Activated T-cell treated with anti-CD3 and anti-CD28 coated beads, Interleukin-2, amount 50 U/mL, for 24 hours (primary cell): ENCODE measurements around the gene IL11RA.
A peak's percentile ranks its signal among the peaks of the same experiment; 100 is the strongest.

Source experiments
- DNase-seq: peaks from one replicate; pipeline ENCODE4 v3.0.0-alpha.2; 2020
- H3K27ac Mint-ChIP-seq: 2 replicates; pipeline ENCODE4 v1.8.0; 2020; ENCODE audit warnings: mild to moderate bottlenecking, mixed read lengths
- H3K27me3 Mint-ChIP-seq: 2 replicates; pipeline ENCODE4 v1.8.0; 2020; ENCODE audit warnings: mixed read lengths
- H3K36me3 Mint-ChIP-seq: 2 replicates; pipeline ENCODE4 v1.8.0; 2020; ENCODE audit warnings: low read depth, mixed read lengths
- H3K4me1 Mint-ChIP-seq: 2 replicates; pipeline ENCODE4 v1.8.0; 2020; ENCODE audit warnings: low read depth, mixed read lengths
- H3K4me3 Mint-ChIP-seq: 2 replicates; pipeline ENCODE4 v1.8.0; 2020; ENCODE audit warnings: mild to moderate bottlenecking, moderate library complexity, mixed read lengths
- H3K9me3 Mint-ChIP-seq: 2 replicates; pipeline ENCODE4 v1.8.0; 2020; ENCODE audit warnings: mixed read lengths

The IL11RA gene

GRCh38 chr9:34651876-34652601 is at the start of gene IL11RA:
Gene IL11RA, plus strand, starts transcription at chr9:34652185. Its CDS starts 3,033 bp downstream, at chr9:34655218.
- Mint-ChIP-seq H3K36me3 (peaks cover 48% of the 10 kb centered on the region), H3K4me1 (peaks cover 37% of the 10 kb centered on the region), H3K4me3 (no peak within 1 kb of the TSS), H3K27ac (peak within 1 kb of the TSS; percentile 58), H3K9me3 (no peaks in the 10 kb centered on the region), H3K27me3 (no peaks in the 10 kb centered on the region)
- peak; percentile 62 for DNase-seq

- H3K27me3 Mint-ChIP-seq, result peaks cover 3% of the 10 kb centered on the region
- DNase-seq, result peak; percentile 87
- H3K27ac Mint-ChIP-seq, result no peak overlapping the region
- no peaks in the 10 kb centered on the region for H3K36me3 Mint-ChIP-seq
- H3K9me3 Mint-ChIP-seq, result no peaks in the 10 kb centered on the region
- H3K4me3 Mint-ChIP-seq, result no peak overlapping the region
- no peaks in the 10 kb centered on the region for H3K4me1 Mint-ChIP-seq
Observed at GRCh38 chr9:34603610-34604231, 48.3 kb upstream of the IL11RA start.

DNA sequence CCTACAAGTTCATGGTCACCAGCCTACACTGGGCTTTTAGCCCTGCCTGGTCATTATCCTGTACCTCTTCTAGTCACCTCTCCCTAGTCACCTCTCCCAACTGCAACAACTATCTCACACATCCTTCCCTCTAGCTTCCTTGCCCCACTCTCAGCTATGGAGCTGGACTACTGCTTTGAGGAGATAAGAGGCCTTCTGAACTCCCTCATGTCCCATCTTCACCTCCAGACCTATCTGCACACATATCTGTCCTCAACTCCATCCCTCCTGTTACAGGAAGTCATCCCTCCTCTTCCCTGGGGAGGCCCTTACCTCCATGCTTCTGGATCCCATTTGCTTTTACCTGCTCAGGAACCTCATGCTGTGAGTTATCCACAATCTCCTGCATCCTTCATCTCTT is 45.8 kb upstream of the IL11RA start:
- no peak overlapping the region for H3K4me3 Mint-ChIP-seq
- H3K9me3 Mint-ChIP-seq, result no peaks in the 10 kb centered on the region
- H3K27me3 Mint-ChIP-seq, result peaks cover 3% of the 10 kb centered on the region
- peaks cover 10% of the 10 kb centered on the region for H3K4me1 Mint-ChIP-seq
- H3K27ac Mint-ChIP-seq, result no peak overlapping the region
- no peak for DNase-seq
- peaks cover 12% of the 10 kb centered on the region for H3K36me3 Mint-ChIP-seq

- Mint-ChIP-seq H3K4me1 (peaks cover 11% of the 10 kb centered on the region), H3K9me3 (no peaks in the 10 kb centered on the region)
Observed at GRCh38 chr9:34606905-34607304, 45.1 kb upstream of the IL11RA start.

DNA sequence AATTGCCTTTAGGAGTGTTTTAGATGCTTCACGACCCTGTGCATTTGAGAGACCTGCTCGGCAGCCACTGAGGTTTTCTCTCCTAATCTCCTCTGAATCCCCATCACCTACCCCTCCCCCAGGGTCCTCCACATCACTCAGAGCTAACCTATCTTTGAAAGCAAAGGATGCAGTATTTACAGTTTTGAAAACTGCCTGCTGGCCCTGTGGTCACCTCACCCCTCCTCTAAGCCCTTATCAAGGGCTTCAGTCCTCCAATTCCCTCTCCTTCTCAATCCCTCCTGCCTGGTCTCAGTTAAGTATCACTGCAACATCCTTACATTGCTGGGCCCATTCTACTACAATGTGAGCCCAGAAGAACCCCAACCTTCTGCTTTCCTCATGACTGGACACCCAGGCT is 44.7 kb upstream of the IL11RA start:
- H3K36me3 Mint-ChIP-seq, result peaks cover 19% of the 10 kb centered on the region
- H3K9me3 Mint-ChIP-seq, result no peaks in the 10 kb centered on the region
- H3K4me3 Mint-ChIP-seq, result no peak overlapping the region
- no peak for DNase-seq
- H3K4me1 Mint-ChIP-seq, result peaks cover 15% of the 10 kb centered on the region
- H3K27me3 Mint-ChIP-seq, result peaks cover 3% of the 10 kb centered on the region
- H3K27ac Mint-ChIP-seq, result no peak overlapping the region

More at GRCh38 chr9:34606905-34607304, 45.1 kb upstream of the IL11RA start:
- peaks cover 19% of the 10 kb centered on the region for H3K36me3 Mint-ChIP-seq
- no peak overlapping the region for H3K4me3 Mint-ChIP-seq
- no peak for DNase-seq
- H3K27me3 Mint-ChIP-seq, result peaks cover 3% of the 10 kb centered on the region
- H3K27ac Mint-ChIP-seq, result no peak overlapping the region

DNA sequence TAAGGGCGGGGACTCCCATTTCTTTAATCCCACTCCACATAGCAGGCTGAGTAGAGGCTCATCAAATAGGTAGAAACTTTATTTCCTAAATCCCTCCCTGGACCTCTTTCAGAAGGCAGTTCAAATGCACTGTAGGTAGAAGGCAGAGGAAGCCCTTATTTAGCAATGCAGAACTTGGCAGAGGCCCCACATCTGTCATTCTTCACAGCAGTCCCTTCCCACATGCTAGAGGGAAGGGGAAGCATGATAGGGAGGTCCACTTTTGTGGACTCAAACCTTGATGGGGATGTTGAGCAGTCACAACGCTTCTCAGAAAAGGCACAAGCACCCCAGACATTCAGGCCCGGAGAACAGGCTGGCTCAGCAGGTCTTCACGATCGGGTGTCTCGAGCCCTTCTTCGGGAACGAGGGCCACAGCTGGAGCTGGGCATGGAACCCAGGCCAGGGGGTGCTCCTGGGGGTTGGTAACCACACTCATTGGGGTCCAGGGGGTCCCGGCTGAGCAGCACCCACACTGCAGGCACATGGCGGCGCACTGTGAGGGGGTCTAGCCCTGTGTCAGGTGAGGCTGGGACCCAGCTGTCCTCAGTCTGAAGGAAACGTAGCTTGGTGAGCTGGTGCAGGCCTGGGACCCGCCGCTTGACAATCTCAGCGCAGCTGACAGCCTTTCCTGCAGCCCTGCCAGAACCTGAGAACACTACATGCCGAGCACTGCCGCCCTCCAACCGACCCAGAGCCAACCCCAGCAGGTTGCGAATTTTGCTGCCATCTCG is 41.4 kb upstream of the IL11RA start:
- Mint-ChIP-seq H3K27ac (peak overlapping the region; percentile 95), H3K36me3 (peaks cover 36% of the 10 kb centered on the region), H3K27me3 (no peaks in the 10 kb centered on the region), H3K9me3 (no peaks in the 10 kb centered on the region), H3K4me3 (peak overlapping the region; percentile 90), H3K4me1 (peaks cover 23% of the 10 kb centered on the region)
- DNase-seq, result no peak

DNA sequence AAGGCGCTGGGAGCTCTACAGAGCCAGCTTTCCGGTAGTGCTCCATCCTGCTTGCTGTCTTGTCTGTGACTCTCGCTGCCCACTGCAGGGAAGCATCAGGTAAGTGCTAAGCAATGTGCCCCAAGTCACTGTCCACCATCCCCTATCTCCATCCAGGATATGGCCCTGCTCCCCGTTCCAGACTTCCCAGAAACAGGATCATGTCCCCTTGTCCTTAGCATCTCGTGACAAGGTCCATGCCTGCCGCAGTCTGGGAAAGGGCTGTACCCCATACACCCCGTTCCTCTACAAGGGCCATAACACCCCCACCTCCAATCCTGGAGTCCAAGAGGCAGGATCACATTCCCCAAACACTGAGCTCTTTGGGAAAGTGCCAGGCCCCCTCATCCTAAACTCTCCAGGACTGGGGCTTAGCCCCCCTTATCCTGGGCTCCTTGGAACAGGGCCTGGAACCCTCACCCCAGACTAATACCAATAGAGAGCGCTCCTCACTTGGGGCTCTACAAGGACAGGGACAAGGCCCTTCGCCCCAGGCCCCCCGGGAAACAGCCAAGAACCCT is 40.7 kb upstream of the IL11RA start:
- peaks cover 23% of the 10 kb centered on the region for H3K4me1 Mint-ChIP-seq
- peak; percentile 51 for DNase-seq
- H3K27ac Mint-ChIP-seq, result peak overlapping the region; percentile 95
- H3K27me3 Mint-ChIP-seq, result no peaks in the 10 kb centered on the region
- peak overlapping the region; percentile 90 for H3K4me3 Mint-ChIP-seq
- H3K9me3 Mint-ChIP-seq, result no peaks in the 10 kb centered on the region
- peaks cover 43% of the 10 kb centered on the region for H3K36me3 Mint-ChIP-seq

GRCh38 chr9:34611811-34612787 is 39.9 kb upstream of the IL11RA start, which contains the start of gene RPP25L:
Gene RPP25L, minus strand, starts transcription at chr9:34612097. Its CDS starts 801 bp downstream, at chr9:34611296.
- H3K4me3 Mint-ChIP-seq, result peak within 1 kb of the TSS; percentile 90
- H3K9me3 Mint-ChIP-seq, result no peaks in the 10 kb centered on the region
- no peaks in the 10 kb centered on the region for H3K27me3 Mint-ChIP-seq
- H3K36me3 Mint-ChIP-seq, result peaks cover 51% of the 10 kb centered on the region
- H3K4me1 Mint-ChIP-seq, result peaks cover 23% of the 10 kb centered on the region
- DNase-seq, result peak; percentile 92
- peak within 1 kb of the TSS; percentile 95 for H3K27ac Mint-ChIP-seq

- no peaks in the 10 kb centered on the region for H3K9me3 Mint-ChIP-seq
- H3K4me3 Mint-ChIP-seq, result peak overlapping the region; percentile 90
- H3K27ac Mint-ChIP-seq, result peak overlapping the region; percentile 95
- no peaks in the 10 kb centered on the region for H3K27me3 Mint-ChIP-seq
- DNase-seq, result peak; percentile 77
- H3K4me1 Mint-ChIP-seq, result peaks cover 23% of the 10 kb centered on the region
- peaks cover 57% of the 10 kb centered on the region for H3K36me3 Mint-ChIP-seq
Observed at GRCh38 chr9:34612788-34613390, 39.1 kb upstream of the IL11RA start.

GRCh38 chr9:34615132-34615531 is 36.9 kb upstream of the IL11RA start:
- Mint-ChIP-seq H3K4me1 (peaks cover 32% of the 10 kb centered on the region), H3K27ac (no peak overlapping the region), H3K9me3 (no peaks in the 10 kb centered on the region), H3K4me3 (no peak overlapping the region), H3K36me3 (peaks cover 61% of the 10 kb centered on the region), H3K27me3 (no peaks in the 10 kb centered on the region)
- no peak for DNase-seq

DNA sequence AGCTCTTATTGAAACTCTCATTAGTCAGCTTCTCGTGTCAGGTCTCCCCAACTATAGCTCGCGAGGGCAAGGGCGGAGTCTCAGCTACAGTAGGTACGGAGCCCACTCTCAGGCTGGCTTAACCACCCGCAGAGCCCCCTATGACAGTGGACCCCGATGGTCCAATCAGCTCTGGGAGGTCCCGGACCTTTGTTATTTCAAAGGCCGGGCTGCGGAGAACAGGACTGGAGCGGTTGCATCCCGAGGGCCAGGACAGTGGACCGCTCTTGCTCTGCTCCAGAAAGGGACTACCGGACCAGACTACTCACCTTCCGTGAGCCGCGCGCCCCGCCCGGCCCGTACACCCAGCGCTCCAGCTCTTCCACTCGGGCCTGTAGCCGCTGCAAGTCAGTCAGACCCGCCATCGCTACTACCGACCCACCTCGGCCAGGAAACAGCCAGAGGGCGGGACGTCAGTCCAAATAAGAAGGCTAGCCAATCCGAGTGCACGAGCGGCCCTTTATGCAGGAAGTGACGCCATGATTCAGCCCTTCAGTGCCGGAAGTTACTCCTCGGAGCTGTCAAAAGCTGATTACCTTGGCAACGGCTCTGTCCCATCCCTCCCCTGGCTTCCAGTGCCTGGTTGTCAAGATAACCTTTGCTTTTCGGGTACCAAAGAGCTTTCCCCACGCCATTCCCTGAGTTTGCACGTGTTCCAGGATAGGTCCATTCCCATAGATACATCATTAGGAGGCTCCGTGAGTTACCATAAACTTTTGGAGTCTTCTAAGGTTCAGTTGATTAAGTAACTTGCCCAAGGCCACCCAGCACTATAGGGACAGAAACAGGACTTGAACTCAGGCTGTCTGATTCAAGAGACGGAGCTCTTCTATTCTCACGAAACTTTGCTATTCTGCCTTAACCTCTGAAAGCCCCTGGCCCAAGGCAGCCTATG is 31.7 kb upstream of the IL11RA start, which contains the start of gene DCTN3:
Gene DCTN3, minus strand, starts transcription at position 435 of the 934 bp plus-strand sequence. Its CDS starts 31 bp downstream, at position 404.
- H3K36me3 Mint-ChIP-seq, result peaks cover 35% of the 10 kb centered on the region
- peak within 1 kb of the TSS; percentile 85 for H3K27ac Mint-ChIP-seq
- H3K4me3 Mint-ChIP-seq, result peak within 1 kb of the TSS; percentile 94
- H3K9me3 Mint-ChIP-seq, result no peaks in the 10 kb centered on the region
- peaks cover 32% of the 10 kb centered on the region for H3K27me3 Mint-ChIP-seq
- peak; percentile 87 for DNase-seq
- peaks cover 30% of the 10 kb centered on the region for H3K4me1 Mint-ChIP-seq
